EL (cell line): ENCODE data around the gene FBP2.
"Not testable (repeated sequence)": the region's sequence is repeated elsewhere in the genome, so short reads cannot be mapped to it uniquely, and the experiment has no call there.

Experiments
- DNase-seq: peaks from one replicate; pipeline ENCODE4 v3.0.0-alpha.2; 2016

Gene FBP2

GRCh38 chr9:94557376-94557775, 36.2 kb downstream of the FBP2 start:
- DNase-seq: no peak

- peak; percentile 30 for DNase-seq
Observed at GRCh38 chr9:94554439-94555331, 38.9 kb downstream of the FBP2 start, which contains the start of gene PCAT7. Gene PCAT7, plus strand, starts transcription at chr9:94555083.

GRCh38 chr9:94554078-94554438, 39.6 kb downstream of the FBP2 start:
- DNase-seq: no peak

GRCh38 chr9:94553029-94553938, 40.3 kb downstream of the FBP2 start:
- DNase-seq: no peak

- DNase-seq: no peak
Observed at GRCh38 chr9:94545940-94546339, 47.7 kb downstream of the FBP2 start.

- not testable (repeated sequence) for DNase-seq
Observed at GRCh38 chr9:94544335-94544734, 49.3 kb downstream of the FBP2 start.

GRCh38 chr9:94538908-94539307, 54.7 kb downstream of the FBP2 start:
- DNase-seq: no peak

- DNase-seq: peak; percentile 6
Observed at GRCh38 chr9:94534901-94535300, 58.7 kb downstream of the FBP2 start.

GRCh38 chr9:94533601-94534000, 60.0 kb downstream of the FBP2 start:
- no peak for DNase-seq

GRCh38 chr9:94533155-94533554, 60.5 kb downstream of the FBP2 start:
- DNase-seq: no peak

- DNase-seq: no peak
Observed at GRCh38 chr9:94528886-94529285, 64.7 kb downstream of the FBP2 start.

GRCh38 chr9:94526951-94527350, 66.7 kb downstream of the FBP2 start:
- DNase-seq: no peak

GRCh38 chr9:94526271-94526670, 67.4 kb downstream of the FBP2 start:
- no peak for DNase-seq

GRCh38 chr9:94525396-94526035, 68.1 kb downstream of the FBP2 start:
- DNase-seq: no peak

- DNase-seq: no peak
Observed at GRCh38 chr9:94517254-94517653, 76.4 kb downstream of the FBP2 start.

- DNase-seq: no peak
Observed at GRCh38 chr9:94514722-94515121, 78.9 kb downstream of the FBP2 start.

- DNase-seq: no peak
Observed at GRCh38 chr9:94511955-94512265, 81.7 kb downstream of the FBP2 start.

- peak; percentile 7 for DNase-seq
Observed at GRCh38 chr9:94511134-94511954, 82.3 kb downstream of the FBP2 start.
